Measurements from ENCODE around the gene DHRS2.
A peak's percentile ranks its signal among the peaks of the same experiment; 100 is the strongest.
"Not testable (repeated sequence)": the region's sequence is repeated elsewhere in the genome, so short reads cannot be mapped to it uniquely, and the experiment has no call there.

DHRS2 gene

DNA sequence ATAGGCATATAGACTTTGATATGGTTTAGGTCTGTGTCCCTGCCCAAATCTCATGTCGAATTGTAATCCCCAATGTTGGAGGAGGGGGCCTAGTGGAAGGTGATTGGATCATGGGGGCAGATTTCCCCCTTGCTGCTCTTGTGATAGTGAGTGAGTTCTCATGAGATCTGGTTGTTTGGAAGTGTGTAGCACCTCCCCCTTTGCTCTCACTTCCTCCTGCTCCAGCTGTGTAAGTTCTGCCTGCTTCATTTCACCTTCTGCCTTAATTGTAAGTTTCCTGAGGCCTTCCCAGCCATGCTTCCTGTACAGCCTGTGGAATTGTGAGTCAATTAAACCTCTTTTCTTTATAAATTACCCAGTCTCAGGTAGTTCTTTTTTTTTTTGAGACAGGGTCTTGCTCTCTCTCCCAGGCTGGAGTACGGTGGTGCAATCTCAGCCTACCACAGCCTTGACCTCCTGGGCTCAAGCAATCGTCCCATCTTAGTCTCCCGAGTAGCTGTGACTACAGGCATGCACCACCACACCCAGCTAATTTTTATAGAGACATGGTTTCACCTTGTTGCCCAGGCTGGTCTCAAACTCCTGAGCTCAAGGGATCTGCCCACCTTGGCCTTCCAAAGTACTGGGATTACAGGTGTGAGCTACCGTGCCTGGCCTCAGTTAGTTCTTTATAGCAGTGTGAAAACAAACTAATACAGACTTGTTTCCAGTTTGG is 1.3 kb upstream of the DHRS2 start:
- not testable (repeated sequence) for DNase-seq

DNA sequence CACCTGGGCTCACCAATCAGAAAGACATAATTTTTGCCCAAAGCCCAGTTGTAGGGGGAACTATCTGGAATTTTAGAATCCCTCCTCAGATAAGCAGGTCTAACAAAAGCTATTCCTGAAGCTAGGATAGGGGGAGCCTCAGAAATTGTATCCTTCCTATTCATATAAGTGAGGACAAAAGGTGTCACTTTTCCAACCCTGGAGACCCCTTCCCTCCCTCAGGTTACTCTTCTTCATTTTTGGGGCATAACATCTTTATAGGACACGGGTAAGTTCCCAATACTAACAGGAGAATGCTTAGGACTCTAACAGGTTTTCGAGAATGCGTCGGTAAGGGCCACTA is 1.1 kb downstream of the DHRS2 start:
- not testable (repeated sequence) for DNase-seq

DNA sequence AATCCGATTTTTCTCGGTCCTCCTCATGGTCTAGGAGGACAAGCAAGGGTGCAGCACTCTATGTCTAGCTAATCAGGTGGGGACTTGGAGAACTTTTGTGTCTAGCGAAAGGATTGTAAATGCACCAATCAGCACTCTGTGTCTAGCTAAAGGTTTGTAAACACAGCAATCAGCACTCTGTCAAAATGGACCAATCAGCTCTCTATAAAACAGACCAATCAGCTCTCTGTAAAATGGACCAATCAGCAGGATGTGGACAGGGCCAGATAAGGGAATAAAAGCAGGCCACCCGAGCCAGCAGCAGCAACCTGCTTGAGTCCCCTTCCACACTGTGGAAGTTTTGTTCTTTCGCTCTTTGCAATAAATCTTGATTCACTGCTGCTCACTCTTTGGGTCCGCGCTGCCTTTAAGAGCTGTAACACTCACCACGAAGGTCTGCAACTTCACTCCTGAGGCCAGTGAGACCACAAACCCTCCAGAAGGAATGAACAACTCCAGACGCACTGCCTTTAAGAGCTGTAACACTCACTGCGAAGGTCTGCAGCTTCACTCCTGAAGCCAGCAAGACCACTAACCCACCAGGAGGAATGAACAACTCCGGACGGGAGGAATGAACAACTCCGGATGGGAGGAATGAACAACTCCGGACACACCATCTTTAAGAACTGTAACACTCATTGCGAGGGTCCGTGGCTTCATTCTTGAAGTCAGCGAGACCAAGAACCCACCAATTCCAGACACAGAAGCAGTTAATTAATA is 1.7 kb downstream of the DHRS2 start:
- DNase-seq: not testable (repeated sequence)

DNA sequence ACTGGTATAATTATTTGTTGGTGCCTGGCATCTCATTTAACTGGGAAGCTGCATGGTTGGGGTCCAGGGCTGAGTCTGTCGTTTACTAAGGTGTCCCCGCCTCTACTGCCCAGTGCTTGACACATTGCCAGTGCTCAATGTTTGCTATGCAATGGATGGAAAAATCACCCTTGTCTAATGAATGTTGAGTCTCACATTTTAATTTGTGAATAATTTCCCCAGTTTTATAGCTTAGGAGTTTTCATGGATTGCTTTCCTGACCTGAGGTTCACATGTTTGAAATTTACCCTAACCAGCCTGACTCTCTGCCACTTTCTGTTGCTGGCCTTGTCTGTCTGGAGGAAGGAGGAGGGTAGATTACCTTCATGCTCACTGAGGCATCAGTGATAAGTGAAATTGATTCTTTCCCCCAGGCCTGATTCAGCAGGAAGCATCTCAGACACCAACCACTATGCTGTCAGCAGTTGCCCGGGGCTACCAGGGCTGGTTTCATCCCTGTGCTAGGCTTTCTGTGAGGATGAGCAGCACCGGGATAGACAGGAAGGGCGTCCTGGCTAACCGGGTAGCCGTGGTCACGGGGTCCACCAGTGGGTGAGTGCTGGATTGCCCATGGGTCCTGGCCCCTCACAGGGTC is 2.4 kb downstream of the DHRS2 start:
- DNase-seq: no peak

DNA sequence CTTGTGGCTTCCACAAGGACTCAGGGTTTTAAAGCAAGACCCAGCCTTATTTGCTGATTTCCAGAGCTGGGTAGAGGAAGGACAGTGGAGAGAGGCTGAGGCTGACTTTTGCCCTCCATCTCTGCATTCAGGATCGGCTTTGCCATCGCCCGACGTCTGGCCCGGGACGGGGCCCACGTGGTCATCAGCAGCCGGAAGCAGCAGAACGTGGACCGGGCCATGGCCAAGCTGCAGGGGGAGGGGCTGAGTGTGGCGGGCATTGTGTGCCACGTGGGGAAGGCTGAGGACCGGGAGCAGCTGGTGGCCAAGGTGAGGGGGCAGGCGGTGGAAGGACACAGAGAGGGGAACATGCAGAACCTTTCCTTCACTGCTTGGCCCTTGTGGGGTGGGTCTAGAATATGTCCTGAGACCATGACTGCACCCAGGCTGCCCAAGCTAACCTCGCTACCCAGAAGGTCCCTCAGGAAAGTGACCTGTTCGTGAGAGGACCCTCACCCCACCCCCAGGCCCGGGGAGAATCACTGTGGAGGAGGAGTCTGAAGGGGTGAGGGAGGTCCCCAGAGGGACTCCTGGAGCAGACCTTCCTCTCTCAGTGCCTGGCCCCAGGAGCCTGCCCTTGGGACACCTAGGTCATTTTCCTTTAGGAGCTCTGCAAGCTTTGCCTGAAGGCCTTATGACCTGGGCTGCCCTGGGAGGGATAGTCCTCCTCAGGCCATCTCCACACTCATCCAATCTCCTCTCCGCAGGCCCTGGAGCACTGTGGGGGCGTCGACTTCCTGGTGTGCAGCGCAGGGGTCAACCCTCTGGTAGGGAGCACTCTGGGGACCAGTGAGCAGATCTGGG is 3.1 kb downstream of the DHRS2 start:
- DNase-seq: no peak

DNA sequence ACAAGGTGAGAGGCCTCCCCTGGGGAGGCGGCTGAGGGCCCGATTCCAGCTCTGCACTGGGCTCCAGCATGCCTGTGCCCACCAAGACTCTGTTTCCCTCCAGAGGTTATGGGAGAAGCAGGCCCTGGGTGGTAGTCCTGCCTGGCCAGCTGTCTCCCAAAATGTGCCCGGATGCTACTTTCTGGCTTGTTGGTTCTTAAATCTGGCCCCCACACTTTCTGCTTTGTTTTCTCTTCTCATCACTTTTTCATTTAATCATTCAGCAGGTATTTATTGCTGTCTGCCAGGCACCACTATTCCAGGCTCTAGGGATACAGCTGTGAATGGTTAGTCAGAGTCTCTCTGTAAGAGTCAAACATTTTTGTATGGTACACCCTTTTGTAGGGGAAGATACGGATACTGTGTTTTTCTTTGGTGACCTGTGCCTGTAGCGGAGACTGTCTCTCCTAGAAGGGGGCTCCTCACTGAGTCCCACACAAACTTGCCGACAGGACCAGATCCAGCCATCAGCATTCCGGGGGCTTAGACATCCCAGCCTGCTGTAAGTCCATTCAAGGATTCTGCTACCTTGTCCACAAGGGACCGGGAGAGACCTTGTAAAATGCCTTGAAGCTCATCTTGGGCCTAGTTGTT is 3.8 kb downstream of the DHRS2 start:
- no peak for DNase-seq

DNA sequence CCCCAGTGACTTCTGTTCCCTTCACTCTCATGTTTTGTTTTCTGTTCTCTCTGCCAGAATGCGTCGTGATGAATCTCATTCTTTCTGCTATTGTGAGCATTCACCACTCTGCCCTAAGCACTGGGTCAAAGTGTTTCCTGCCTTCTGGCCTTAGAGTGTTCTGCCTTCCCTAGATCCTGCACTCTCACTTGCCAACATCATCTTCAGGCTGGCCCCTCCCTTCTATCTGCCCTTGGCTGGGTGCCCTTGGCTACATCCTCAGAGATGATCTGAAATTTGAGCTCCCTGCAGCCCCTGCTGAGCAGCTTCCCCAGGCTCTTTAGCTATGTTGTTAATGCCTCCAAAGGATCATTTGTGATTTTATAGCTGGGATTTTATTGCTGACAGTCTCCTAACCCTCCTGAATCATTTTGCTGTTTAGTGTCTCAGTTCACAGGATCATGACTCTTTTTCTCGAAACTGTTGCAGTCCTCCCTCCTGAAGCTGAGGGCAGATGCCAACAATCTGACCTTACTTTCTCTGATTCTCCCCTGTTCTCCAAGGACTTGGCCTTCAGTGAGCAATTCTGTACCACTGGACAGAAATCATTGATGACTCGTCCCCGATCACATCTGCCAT is 4.5 kb downstream of the DHRS2 start:
- DNase-seq: peak; percentile 65

DNA sequence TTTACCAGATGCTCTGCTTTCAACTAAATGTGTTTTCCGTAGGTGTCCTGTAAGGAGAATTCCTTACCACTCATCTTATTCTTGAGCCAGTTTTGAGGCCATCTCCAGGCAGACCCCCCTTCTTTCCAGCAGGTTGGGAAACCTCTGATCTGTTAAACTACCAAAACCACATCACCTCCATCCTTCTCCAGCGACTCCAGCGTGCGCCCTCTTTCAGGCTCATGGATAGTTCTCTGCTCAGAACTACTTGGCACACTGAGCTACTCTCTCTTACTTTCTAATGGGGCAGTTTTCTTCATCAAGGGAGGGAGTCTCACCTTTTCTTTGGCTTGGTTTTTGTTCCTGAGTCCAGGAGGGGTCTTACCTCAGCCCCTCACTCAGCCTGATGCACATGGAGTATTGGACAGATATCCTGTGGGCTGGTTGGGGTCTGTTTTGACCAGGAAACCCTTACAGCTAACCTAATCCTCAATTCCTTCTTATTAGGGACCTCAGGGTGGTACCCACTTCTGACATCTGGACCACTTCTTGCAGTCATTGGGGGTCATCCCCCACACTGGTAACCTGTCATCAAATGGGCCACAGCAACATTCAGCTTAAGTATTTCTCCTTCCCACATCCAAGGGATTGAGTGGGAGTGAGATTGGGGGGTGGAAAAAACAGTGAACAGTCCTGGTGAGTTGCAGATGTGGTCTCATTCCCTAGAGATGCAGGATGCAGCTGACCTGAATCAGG is 5.2 kb downstream of the DHRS2 start:
- no peak for DNase-seq

DNA sequence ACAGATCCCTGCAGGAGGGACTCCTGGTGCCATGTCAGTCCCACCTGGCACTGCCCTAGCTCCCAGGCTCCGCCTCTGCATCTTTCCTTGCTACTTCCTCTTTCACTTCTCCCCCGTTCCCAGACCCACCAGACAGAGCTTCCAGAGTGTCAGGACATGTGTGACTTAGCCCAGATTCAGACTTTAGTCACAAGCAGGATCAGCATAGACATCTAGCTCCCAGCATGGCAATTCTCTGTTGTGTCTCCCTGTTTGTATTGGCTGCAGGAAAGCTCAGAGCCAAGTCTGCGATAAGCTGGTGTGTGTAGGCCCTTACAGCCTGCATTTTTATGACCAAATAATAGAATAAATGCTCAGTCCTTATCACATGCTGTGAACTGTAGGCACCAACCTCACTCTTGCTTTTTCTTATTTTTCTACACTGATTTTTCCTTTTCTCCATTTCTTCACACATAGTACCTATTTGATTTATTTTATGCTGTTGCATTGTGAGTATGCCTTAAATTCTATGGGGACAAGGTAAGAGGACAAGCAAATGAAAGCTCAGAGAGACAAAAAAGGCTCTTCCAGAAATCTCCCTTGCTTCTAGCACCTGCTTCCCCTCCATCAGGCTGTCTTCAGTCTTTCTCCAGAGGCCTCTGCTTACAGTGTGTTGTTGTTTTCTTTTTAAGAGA is 5.9 kb downstream of the DHRS2 start:
- DNase-seq: no peak

DNA sequence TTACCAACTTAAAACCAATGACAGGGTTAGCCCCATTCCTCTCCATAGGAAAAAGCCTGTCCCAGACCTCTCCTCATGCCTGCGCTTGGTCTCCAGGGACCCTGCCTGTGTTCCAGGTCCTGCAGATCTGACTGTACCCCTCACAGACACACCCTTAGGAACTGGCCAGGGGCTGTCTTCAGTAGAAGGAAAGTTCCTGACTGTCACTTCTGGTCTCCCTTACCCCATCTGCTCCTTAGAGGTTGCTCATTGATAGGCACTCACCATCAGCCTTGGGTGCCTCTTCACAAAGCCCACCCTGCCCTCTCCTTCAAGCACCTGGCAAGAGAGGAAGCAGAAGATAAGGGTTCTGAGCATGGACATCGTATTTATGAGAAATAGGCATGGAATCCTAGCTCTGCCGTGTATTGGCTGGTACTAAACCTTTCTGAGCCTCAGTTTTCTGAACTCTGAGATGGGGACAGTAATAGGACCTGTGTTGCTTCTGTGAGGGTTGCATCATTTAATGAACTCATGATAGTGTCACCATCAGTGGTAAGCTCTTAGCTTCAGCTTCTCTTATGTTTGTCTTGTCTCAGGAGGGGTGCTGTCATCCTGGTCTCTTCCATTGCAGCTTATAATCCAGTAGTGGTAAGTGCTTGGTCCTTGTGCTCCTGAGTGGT is 7.5 kb downstream of the DHRS2 start:
- no peak for DNase-seq

DNA sequence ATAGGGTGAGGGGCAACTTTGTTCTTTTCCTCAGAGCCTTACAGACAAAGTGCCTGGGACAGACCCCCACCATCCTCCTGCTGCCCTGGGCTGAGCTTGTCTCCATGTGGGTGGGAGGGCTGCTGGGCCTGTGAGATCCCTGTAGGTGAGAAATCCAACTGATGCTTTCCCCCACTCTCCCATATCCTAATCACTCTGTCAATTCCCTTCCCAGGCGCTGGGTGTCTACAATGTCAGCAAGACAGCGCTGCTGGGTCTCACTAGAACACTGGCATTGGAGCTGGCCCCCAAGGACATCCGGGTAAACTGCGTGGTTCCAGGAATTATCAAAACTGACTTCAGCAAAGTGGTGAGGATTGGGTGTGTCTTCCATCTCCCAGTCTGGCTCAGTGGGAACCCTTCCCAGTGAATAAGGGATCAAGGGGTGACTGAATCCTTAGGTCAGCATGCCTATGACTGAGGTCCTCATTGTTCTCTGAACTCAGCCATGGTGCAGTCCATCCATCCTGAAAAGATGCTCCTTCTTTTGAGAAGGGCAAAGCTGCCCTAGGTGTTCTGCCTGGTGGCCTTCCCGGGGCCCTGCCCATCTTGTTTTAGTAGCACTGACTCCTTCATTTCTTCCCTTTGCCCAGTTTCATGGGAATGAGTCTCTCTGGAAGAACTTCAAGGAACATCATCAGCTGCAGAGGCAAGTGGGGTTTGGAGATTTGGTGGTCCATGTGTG is 8.2 kb downstream of the DHRS2 start:
- no peak for DNase-seq

DNA sequence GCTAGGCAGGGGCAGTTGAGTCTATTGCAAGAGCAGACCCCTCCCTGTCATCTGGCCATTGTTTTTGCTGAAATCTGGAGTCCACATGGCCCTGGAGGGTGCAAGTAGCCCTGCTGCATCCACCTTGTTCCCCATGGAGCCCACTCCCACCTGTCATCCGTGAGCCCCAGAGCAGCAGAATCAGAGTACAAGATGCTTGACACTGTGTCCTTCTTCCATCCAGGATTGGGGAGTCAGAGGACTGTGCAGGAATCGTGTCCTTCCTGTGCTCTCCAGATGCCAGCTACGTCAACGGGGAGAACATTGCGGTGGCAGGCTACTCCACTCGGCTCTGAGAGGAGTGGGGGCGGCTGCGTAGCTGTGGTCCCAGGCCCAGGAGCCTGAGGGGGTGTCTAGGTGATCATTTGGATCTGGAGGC is 8.8 kb downstream of the DHRS2 start:
- no peak for DNase-seq

DNA sequence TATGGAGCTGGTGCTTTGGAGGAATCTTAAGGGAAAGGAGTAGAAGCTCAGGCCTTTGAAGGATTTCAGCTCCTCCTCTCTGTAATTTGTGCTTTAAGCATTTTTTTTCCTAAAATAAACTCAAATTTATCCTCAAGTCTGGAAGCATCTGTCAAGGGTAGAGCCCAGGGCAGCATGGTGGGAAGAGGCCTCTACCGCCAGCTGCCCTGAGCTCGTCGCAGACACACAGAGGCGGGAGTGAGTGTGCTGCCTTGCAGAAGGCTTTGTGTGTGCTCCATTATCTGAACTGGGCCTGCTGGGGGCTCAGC is 9.3 kb downstream of the DHRS2 start:
- DNase-seq: no peak

DNA sequence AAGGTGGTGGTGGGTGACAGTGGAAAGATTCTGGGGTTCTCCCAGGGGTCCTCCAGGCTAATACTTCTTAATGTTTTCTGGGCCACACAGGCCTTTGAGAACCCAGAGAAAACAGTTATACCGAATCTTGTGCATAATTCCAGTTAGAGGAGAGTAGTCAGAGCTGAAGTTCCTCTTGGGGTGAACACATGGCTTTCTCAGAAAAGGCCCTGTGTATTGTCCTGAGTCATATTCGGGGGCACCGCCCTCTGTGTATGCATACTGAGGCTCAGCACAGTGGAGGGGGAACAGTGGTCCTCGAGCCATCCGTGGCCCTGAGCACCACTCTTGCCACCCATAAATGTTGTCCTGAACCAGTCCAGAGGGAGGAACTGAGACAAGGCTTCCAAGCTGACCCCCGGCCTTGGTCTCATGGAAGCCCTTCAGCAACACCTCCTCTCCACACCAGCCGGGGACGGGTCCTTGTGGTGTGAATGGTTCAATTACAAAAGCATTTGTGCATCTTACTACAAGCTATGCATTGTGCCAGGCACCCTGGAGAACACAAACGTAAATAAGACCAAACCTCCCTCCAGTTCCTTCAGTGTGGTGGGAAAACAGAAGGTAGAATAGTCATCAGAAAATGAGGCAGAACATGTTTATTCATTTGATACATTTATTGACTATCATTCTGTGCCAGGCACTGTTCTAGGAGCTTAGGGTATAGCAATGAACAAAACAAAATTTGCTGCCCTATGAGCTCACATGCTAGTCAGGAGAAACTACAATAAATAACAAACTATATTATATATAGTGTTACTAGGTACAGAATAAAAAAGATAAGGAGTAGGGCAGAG is 9.9 kb downstream of the DHRS2 start:
- DNase-seq: no peak

DNA sequence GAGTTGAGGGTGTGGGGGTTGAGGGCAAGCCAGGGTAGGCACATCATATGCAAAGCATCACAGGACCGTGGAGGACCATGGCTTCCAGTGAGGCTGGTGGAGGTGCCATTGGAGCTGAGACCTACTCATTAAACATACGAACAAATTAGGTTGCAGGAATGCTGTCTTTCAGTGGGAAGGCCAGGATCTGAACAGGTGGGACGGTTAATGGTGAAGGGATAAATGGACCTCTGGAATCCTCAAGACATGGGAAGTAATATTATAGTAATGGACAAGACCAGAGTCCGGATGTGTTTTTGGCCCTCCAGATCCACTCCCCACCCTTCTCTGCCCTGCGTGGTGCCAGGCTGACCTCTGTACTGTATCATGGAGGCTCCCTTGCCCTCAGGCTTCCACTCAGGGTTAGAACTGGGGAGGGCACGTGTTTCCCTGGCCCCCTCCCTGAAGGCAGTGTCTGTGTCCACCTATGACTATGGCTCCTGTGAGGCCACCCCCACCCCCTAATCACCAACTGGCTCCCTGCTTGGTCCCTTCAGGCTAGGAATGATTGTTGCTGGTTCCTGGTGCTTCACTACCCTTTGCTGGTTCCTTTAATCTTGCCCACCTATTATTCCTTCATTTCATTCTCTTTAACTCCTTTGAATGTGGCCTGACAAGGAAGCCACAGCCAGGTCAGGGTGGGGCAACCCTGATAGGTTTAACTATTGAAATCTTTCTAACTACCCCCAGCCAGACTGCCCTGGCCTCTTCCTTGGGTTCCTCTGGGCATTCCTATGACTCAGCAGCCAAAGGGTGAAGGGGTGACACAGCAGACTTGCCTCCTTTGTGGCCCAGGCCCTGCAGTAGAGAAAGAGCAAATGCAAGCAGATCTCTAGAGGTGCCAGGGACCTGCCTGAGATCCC is 10.7 kb downstream of the DHRS2 start:
- DNase-seq: no peak

DNA sequence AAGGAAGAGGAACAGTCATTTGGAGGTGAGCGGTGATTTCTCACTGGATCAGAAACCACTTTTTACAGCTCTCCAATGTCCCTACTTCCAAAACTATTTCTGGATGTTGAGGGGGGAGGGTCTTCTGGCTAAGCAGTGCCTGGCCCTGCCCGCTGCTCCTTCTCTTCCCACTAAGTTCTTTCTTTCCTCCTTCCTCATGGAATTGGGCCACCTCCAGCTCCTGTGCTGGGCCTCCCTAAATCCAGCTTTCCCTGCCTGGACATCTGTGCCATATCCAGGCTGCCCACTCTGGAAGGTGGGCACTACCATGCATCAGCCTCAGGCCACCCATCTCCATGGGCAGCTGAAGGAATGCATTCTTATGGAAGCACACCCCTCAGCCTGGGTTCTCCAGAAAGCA is 11.5 kb downstream of the DHRS2 start:
- DNase-seq: no peak

DNA sequence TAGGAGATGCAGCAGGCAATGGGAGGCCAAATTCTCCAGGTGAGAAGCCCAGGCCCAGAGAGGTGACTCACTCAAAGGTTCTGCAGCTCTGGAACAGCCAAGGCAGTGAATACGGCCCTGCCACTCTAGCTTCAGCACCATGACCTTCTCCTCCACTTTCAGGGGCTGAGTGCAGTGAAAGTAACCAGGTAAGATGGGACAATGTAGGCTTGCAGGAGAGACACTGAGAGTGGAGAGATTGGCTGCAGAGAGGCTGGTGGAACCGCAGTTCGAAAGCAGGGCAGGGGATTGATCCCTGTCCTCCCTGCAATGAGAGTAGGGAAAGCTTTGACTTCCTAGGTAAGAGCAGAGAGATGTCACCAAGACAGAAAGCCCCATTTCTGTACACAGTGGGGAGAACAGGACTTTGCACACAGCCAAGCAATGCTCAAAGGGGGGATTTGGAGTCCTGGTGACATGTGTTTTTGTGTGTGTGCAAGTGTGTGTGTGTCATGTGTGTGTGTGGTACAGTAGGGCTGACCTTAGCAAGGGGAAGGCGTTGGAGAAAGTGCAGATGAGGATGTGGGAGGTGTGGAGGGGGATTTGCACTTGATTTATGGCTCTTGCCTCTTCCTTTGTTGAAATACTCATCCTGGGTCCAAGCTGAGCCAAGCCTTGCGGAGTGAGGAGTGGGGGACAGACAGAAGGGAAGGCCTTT is 12.7 kb downstream of the DHRS2 start:
- no peak for DNase-seq
